Midbrain (tissue), 1 donor: Measurements from ENCODE around the gene DCAF10.
A peak's percentile ranks its signal among the peaks of the same experiment; 100 is the strongest.
"Not testable (repeated sequence)": the region's sequence is repeated elsewhere in the genome, so short reads cannot be mapped to it uniquely, and the experiment has no call there.

Experiments used
- DNase-seq: peaks from one replicate; lab custom pipeline; 2025; lab: John Stamatoyannopoulos, UW

Gene DCAF10

GRCh38 chr9:37870081-37870798 is 69.6 kb downstream of the DCAF10 start:
- DNase-seq = no peak

- DNase-seq = no peak
These were observed 70.2 kb downstream of the DCAF10 start for GRCh38 chr9:37870799-37871176.

GRCh38 chr9:37873955-37874354 is 73.4 kb downstream of the DCAF10 start:
- DNase-seq = no peak

GRCh38 chr9:37876376-37876775 is 75.8 kb downstream of the DCAF10 start:
- DNase-seq = no peak

- DNase-seq = no peak
These were observed 80.4 kb downstream of the DCAF10 start for GRCh38 chr9:37880916-37881479.

- DNase-seq = not testable (repeated sequence)
These were observed 87.5 kb downstream of the DCAF10 start for GRCh38 chr9:37887977-37888583.

- no peak for DNase-seq
These were observed 88.9 kb downstream of the DCAF10 start for GRCh38 chr9:37889536-37889935.

GRCh38 chr9:37891042-37891441 is 90.4 kb downstream of the DCAF10 start:
- DNase-seq = not testable (repeated sequence)

- no peak for DNase-seq
These were observed 91.5 kb downstream of the DCAF10 start for GRCh38 chr9:37892063-37892462.

GRCh38 chr9:37897665-37898064 is 97.1 kb downstream of the DCAF10 start:
- DNase-seq = no peak

GRCh38 chr9:37899041-37899440 is 98.4 kb downstream of the DCAF10 start:
- DNase-seq = no peak

- DNase-seq = no peak
These were observed 101.5 kb downstream of the DCAF10 start for GRCh38 chr9:37902131-37902530.

- DNase-seq = no peak
These were observed 102.4 kb downstream of the DCAF10 start for GRCh38 chr9:37902796-37903646.

- DNase-seq = peak; percentile 93
These were observed 103.2 kb downstream of the DCAF10 start, which contains the start of gene SLC25A51 for GRCh38 chr9:37903647-37904444. Gene SLC25A51, minus strand, starts transcription at chr9:37904127. Its CDS starts 15,577 bp downstream, at chr9:37888550.

- DNase-seq = peak; percentile 54
These were observed 104.0 kb downstream of the DCAF10 start for GRCh38 chr9:37904445-37905130.

GRCh38 chr9:37905131-37905505 is 104.5 kb downstream of the DCAF10 start:
- DNase-seq = no peak

GRCh38 chr9:37905776-37906175 is 105.2 kb downstream of the DCAF10 start:
- DNase-seq = no peak

GRCh38 chr9:37906312-37907239 is 106.0 kb downstream of the DCAF10 start:
- DNase-seq = no peak

- DNase-seq = no peak
These were observed 107.7 kb downstream of the DCAF10 start for GRCh38 chr9:37908283-37908682.

GRCh38 chr9:37908698-37909186 is 108.1 kb downstream of the DCAF10 start:
- DNase-seq = no peak
